GM04504 (cell line): ENCODE results near the gene RASSF8.

Experiments used
- DNase-seq: peaks from one replicate; pipeline ENCODE4 v3.0.0-alpha.2; 2012; ENCODE audit warnings: low read depth

Gene RASSF8

GRCh38 chr12:26028953-26029735 is 70.7 kb downstream of the RASSF8 start:
- no peak for DNase-seq

GRCh38 chr12:26029736-26030022 is 71.2 kb downstream of the RASSF8 start:
- no peak for DNase-seq

- DNase-seq: no peak
Observed at GRCh38 chr12:26030371-26030770, 71.9 kb downstream of the RASSF8 start.

- DNase-seq: no peak
Observed at GRCh38 chr12:26031318-26031717, 72.8 kb downstream of the RASSF8 start.

GRCh38 chr12:26031827-26032226 is 73.3 kb downstream of the RASSF8 start:
- no peak for DNase-seq

- no peak for DNase-seq
Observed at GRCh38 chr12:26032290-26032689, 73.8 kb downstream of the RASSF8 start.

GRCh38 chr12:26032719-26033241 is 74.3 kb downstream of the RASSF8 start:
- DNase-seq: peak; percentile 38

- peak; percentile 73 for DNase-seq
Observed at GRCh38 chr12:26034371-26035142, 76.1 kb downstream of the RASSF8 start.

- no peak for DNase-seq
Observed at GRCh38 chr12:26036877-26037276, 78.4 kb downstream of the RASSF8 start.

GRCh38 chr12:26037615-26038220 is 79.2 kb downstream of the RASSF8 start:
- DNase-seq: no peak

- DNase-seq: no peak
Observed at GRCh38 chr12:26042645-26043044, 84.2 kb downstream of the RASSF8 start.

GRCh38 chr12:26043135-26044006 is 84.9 kb downstream of the RASSF8 start:
- no peak for DNase-seq

- DNase-seq: no peak
Observed at GRCh38 chr12:26044007-26044394, 85.5 kb downstream of the RASSF8 start.

GRCh38 chr12:26044592-26044991 is 86.1 kb downstream of the RASSF8 start:
- DNase-seq: no peak

GRCh38 chr12:26046203-26046602 is 87.7 kb downstream of the RASSF8 start:
- no peak for DNase-seq

GRCh38 chr12:26046906-26047305 is 88.4 kb downstream of the RASSF8 start:
- no peak for DNase-seq

- DNase-seq: no peak
Observed at GRCh38 chr12:26047401-26048226, 89.1 kb downstream of the RASSF8 start.

GRCh38 chr12:26052652-26053051 is 94.2 kb downstream of the RASSF8 start:
- no peak for DNase-seq

- DNase-seq: no peak
Observed at GRCh38 chr12:26054383-26054782, 95.9 kb downstream of the RASSF8 start.

GRCh38 chr12:26055087-26055486 is 96.6 kb downstream of the RASSF8 start:
- DNase-seq: no peak

GRCh38 chr12:26056335-26056734 is 97.9 kb downstream of the RASSF8 start:
- DNase-seq: no peak
